Measurements from ENCODE around the gene ZNF431. TPM values are rescaled to one million over a fixed set of nuclear protein-coding genes. Genes with fewer than 3 reads are reported as not detected.

ZNF431 gene
- total and polyA plus RNA-seq, 9 of the 15 experiments (the other 6 are each of a cell fraction or from before 2014, with no cell fraction given), result 3.3 to 24.8 (median 13.5) TPM

GRCh38 chr19:21197590-21198295, 55.9 kb downstream of the ZNF431 start (continued):
- TF ChIP-seq NFE2L1 (tag; IDR thresholded peaks at IDR 0.05; ENCODE audit: borderline replicate concordance, low read depth) (no peak), ZNF431 (CRISPR knock-in tag; IDR thresholded peaks at IDR 0.05) (no peak), POLR3A (IDR thresholded peaks at IDR 0.05; ENCODE audit: borderline replicate concordance, extremely low read depth, insufficient read depth, insufficient read length) (no peak), PML (IDR thresholded peaks at IDR 0.05; ENCODE audit: low read length) (0 out of 2 replicates have a peak, but pooled peaks have one; percentile 35), ZNF584 (CRISPR knock-in tag; IDR thresholded peaks at IDR 0.05; ENCODE audit: low read depth) (no peak), OTX1 (CRISPR knock-in tag; IDR thresholded peaks at IDR 0.05) (no peak), MNT (conservative IDR thresholded peaks at IDR 0.05) (peak in 1 of 2 experiments; percentile 45; a peak in 2 of 4 replicates), TEAD4 (IDR thresholded peaks at IDR 0.05; ENCODE audit: low read length) (peak; percentile 83), TEAD4 (CRISPR knock-in tag; IDR thresholded peaks at IDR 0.05; ENCODE audit: borderline replicate concordance) (no peak), TBP (optimal IDR thresholded peaks at IDR 0.05; ENCODE audit: low read depth, low read length) (no peak), MECOM (CRISPR knock-in tag; IDR thresholded peaks at IDR 0.05) (peak; percentile 73; the same call in 1 of the 2 replicates), ZNF3 (CRISPR knock-in tag; IDR thresholded peaks at IDR 0.05) (no peak), POLR2H (tag; IDR thresholded peaks at IDR 0.05; ENCODE audit: low read depth) (no peak), DPF2 (IDR thresholded peaks at IDR 0.05) (peak; percentile 88), LEF1 (IDR thresholded peaks at IDR 0.05) (peak; percentile 87), MLLT1 (IDR thresholded peaks at IDR 0.05) (0 out of 4 replicates have a peak, but pooled peaks of 1 of the 2 experiments have one; percentile 48), NR0B1 (IDR thresholded peaks at IDR 0.05; ENCODE audit: partially characterized antibody) (no peak), SLC30A9 (CRISPR knock-in tag; IDR thresholded peaks at IDR 0.05) (no peak), ARID3B (CRISPR knock-in tag; IDR thresholded peaks at IDR 0.05; ENCODE audit: borderline replicate concordance) (no peak), RBM34 (IDR thresholded peaks at IDR 0.05; ENCODE audit: borderline replicate concordance, insufficient read depth, low read length) (no peak), U2AF1 (optimal IDR thresholded peaks at IDR 0.05; ENCODE audit: low read depth, low read length) (no peak), BACH1 (tag; IDR thresholded peaks at IDR 0.05) (no peak), GABPA (tag; conservative IDR thresholded peaks at IDR 0.05; ENCODE audit: low read depth) (no peak)
